Psoas muscle (tissue), 8 donors: ENCODE results near the gene MYO1E. TPM values are rescaled to one million over a fixed set of nuclear protein-coding genes. Genes with fewer than 3 reads are reported as not detected.
A peak's percentile ranks its signal among the peaks of the same experiment; 100 is the strongest.

ENCODE experiments used
- ATAC-seq, 4 donors: fragments of 200-7000 bp; cut with Tn5 transposase; one replicate each; pipeline ENCODE4 v1.9.1; 2020; ENCODE audit warnings: moderate library complexity in 3 of 4, mild to moderate bottlenecking in 2 of 4
- DNase-seq, 2 donors: peaks; one replicate each; pipeline ENCODE4 v3.0.0-alpha.2; 2020
- H3K27ac ChIP-seq: fragments of 200-600 bp; one replicate; pipeline ENCODE4 v1.8.0; 2022
- H3K27me3 ChIP-seq, 3 donors: fragments of 200-600 bp in 1 of 3; one replicate each; pipeline versions ENCODE4 v1.6.1 to v1.8.0; 2013 to 2022; ENCODE audit warnings: low read length in 2 of 3, mild to moderate bottlenecking in 2 of 3, moderate library complexity in 1 of 3; ENCODE audit not compliant: insufficient read depth in 3 of 3
- H3K36me3 ChIP-seq, 2 donors: fragments of 200-600 bp in 1 of 2; one replicate each; pipeline versions ENCODE4 v1.6.1 to v1.8.0; 2013 to 2022; ENCODE audit warnings: low read depth in 1 of 2, mild to moderate bottlenecking in 1 of 2, moderate library complexity in 1 of 2; ENCODE audit not compliant: insufficient read depth in 1 of 2
- H3K4me1 ChIP-seq: fragments of 200-600 bp; one replicate; pipeline ENCODE4 v1.8.0; 2022
- H3K4me3 ChIP-seq: fragments of 200-600 bp; one replicate; pipeline ENCODE4 v1.8.0; 2022; ENCODE audit warnings: mild to moderate bottlenecking
- H3K9me3 ChIP-seq: fragments of 200-600 bp; one replicate; pipeline ENCODE4 v1.8.0; 2022
- WGBS, 3 donors: extraction: QIAGEN DNeasy Blood & Tissue Kit; methylation state at CpG; one replicate each; pipeline versions ENCODE4 v1.1.6 to v1.1.7; 2013; 5-methylcytosine and 5-hydroxymethylcytosine counted together
- intact Hi-C, 2 donors: fragments of 100-400 bp; cut with DNase I; formaldehyde crosslinking; loops; one replicate each; pipeline versions ENCODE4 v1.11.0 to v1.14.2; 2022
- polyA plus RNA-seq, 3 donors: library from polyadenylated mRNA; stranded (reverse); fragments of 200-250 nt; gene quantifications; one replicate each; pipeline ENCODE4 v1.2.3, GENCODE V29; 2013
- total RNA-seq, 4 donors: library from RNA; stranded (reverse); fragmentation: NEBNext Ultra II Directional in 2 of 4; extraction: Animal tissue kit (Norgen Biotek cat#: 25700) in 2 of 4; gene quantifications; one replicate each; pipeline versions ENCODE4 v1.2.1 to v1.2.4, GENCODE V29; 2021 to 2023
- TF ChIP-seq, protein P1 (sequence below): fragments of 200-600 bp; IDR thresholded peaks from one replicate; pipeline ENCODE4 v1.8.0; 2022; ENCODE audit warnings: antibody characterized with exemption
- donor health status: healthy with polysubstance abuse.
- donor health status: DM: no; HTN: no; CAD: no; lungs with moderate emphysema.
- donor health status: Bipolar disorder and iron deficiency.
- donor health status: healthy.
- donor health status: DM: yes; HTN: yes; CAD: no.
- donor health status: DM: no; HTN: no; CAD: no.
- donor health status: DM: no; HTN: no; CAD: no.
- donor health status: DM: yes; HTN: yes; CAD: no.

The MYO1E gene
- total and polyA plus RNA-seq, 7 donors = 10.0 to 53.7 (median 26.3) TPM

DNA sequence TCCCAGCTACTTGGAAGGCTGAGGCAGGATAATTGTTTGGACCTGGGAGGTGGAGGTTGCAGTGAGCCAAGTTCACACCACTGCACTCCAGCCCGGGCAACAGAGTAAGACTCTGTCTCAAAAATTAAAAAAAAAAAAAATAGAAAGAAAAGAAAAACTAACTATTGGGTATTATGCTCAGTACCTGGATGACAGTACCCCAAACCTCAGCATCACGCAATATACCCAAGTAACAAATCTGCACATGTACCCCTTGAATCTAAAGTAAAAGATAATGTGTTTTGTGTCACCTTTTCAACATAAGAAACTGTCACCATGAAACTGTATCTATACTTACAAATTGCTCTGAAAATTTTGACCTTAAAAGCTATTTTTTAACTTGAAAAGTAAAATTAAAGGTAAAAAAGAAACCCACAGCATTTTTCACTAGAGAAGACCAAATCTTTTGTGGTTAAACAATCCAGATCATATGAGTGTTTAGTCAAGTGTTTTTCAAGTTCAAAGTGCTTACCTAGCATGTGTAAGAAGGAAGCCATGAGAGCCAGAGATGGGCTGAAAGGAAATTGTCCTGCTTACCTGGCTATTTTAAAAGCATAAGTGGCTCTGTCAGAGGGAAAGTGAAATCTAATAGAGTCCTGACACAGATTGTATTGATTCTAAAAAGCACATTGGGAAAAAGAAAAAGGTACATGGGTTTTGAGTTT lies 50.5 kb downstream of the MYO1E start:
- H3K27me3 ChIP-seq = no peaks in the 10 kb centered on the region
- H3K27ac ChIP-seq = no peak overlapping the region
- DNase-seq (no peak), ATAC-seq (no peak)
- 96 to 98% (median 97%) methylated on average over 2 of the region's 2 CpGs for WGBS, 3 donors
- H3K36me3 ChIP-seq = no peaks in the 10 kb centered on the region
- H3K9me3 ChIP-seq = peaks cover 5% of the 10 kb centered on the region
- no peak overlapping the region for H3K4me3 ChIP-seq
- TF ChIP-seq, protein P1, sequence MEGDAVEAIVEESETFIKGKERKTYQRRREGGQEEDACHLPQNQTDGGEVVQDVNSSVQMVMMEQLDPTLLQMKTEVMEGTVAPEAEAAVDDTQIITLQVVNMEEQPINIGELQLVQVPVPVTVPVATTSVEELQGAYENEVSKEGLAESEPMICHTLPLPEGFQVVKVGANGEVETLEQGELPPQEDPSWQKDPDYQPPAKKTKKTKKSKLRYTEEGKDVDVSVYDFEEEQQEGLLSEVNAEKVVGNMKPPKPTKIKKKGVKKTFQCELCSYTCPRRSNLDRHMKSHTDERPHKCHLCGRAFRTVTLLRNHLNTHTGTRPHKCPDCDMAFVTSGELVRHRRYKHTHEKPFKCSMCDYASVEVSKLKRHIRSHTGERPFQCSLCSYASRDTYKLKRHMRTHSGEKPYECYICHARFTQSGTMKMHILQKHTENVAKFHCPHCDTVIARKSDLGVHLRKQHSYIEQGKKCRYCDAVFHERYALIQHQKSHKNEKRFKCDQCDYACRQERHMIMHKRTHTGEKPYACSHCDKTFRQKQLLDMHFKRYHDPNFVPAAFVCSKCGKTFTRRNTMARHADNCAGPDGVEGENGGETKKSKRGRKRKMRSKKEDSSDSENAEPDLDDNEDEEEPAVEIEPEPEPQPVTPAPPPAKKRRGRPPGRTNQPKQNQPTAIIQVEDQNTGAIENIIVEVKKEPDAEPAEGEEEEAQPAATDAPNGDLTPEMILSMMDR = no peak
- intact Hi-C loops = no loop called here
- no peaks in the 10 kb centered on the region for H3K4me1 ChIP-seq

DNA sequence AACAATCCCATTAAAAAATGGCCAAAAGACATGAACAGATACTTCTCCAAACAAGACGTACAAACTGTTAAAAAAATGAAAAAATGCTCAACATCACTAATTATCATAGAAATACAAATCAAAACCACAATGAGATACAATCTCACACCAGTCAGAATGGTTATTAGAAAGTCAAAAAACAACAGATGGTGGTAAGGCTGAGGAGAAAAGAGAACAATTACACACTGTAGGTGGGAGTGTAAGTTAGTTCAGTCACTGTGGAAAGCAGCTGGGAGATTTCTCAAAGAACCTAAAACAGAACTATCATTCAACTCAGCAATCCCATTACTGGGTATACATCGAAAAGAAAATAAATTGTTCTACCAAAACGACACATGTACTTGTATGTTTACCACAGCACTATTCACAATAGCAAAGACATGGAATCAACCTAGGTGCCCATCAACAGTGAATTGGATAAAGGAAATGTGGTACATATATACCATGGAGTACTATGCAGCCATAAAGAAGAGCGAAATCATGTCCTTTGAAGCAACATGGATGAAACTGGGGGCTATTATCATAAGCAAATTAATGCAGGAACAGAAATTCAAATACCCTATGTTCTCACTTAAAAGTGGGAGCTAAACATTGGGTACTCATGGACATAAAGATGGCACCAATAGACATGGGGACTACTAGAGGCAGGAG lies 51.5 kb downstream of the MYO1E start:
- DNase-seq (no peak), ATAC-seq (no peak)
- H3K27ac ChIP-seq = no peak overlapping the region
- no peak overlapping the region for H3K4me3 ChIP-seq
- H3K36me3 ChIP-seq = no peaks in the 10 kb centered on the region
- TF ChIP-seq, protein P1 = no peak
- H3K9me3 ChIP-seq = peaks cover 5% of the 10 kb centered on the region
- peaks cover 7% of the 10 kb centered on the region for H3K4me1 ChIP-seq
- WGBS, 3 donors = 93 to 97% (median 96%) methylated on average over 4 of the region's 4 CpGs
- intact Hi-C loops = no loop called here
- no peaks in the 10 kb centered on the region for H3K27me3 ChIP-seq

DNA sequence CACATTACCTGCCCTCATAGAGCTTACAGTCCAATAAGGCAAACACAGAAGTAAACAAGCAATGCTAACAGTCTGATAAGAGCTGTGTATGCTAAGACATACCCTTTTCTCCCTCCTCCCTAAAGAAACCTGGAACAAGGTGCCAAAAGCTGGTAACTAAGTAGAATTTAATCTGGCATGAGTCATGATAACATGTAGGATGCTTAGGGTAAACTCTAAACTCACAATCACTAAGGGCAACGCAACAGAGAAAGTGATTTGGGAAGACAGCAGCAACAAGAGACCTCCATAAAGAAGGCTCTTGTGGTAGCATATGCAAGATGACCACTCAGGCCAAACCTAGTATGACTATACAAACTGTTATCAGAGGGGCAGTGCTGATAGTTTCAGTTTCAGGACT lies 55.5 kb downstream of the MYO1E start:
- Histone ChIP-seq H3K27me3 (no peaks in the 10 kb centered on the region), H3K4me3 (no peak overlapping the region), H3K4me1 (peaks cover 32% of the 10 kb centered on the region), H3K36me3 (no peaks in the 10 kb centered on the region), H3K9me3 (peaks cover 5% of the 10 kb centered on the region), H3K27ac (no peak overlapping the region)
- 93 to 100% (median 96%) methylated on average over 1 of the region's 1 CpG for WGBS, 3 donors
- no peak for DNase-seq
- TF ChIP-seq, protein P1 = no peak
- intact Hi-C loops = no loop called here
- ATAC-seq = no peak

GRCh38 chr15:59315914-59316451 lies 56.7 kb downstream of the MYO1E start:
- intact Hi-C loops = no loop called here
- Histone ChIP-seq H3K4me3 (peak overlapping the region; percentile 13), H3K27ac (no peak overlapping the region), H3K4me1 (peaks cover 32% of the 10 kb centered on the region), H3K36me3 (no peaks in the 10 kb centered on the region), H3K27me3 (no peaks in the 10 kb centered on the region), H3K9me3 (peaks cover 5% of the 10 kb centered on the region)
- DNase-seq = no peak
- 17 to 26% (median 20%) methylated on average over 6 of the region's 6 CpGs for WGBS, 3 donors
- TF ChIP-seq, protein P1 = no peak
- peak in 3 of 4 donors; percentile 34 to 44 (median 44) for ATAC-seq
